Activated CD8-positive, alpha-beta T cell treated with anti-CD3 and anti-CD28 coated beads, Interleukin-2, amount 10 ng/mL, durations not matched to agents 7 days and 5 days (primary cell): ENCODE data around the gene TBX2. TPM values are rescaled to one million over a fixed set of nuclear protein-coding genes. Genes with fewer than 3 reads are reported as not detected.
A peak's percentile ranks its signal among the peaks of the same experiment; 100 is the strongest.

Source experiments
- ATAC-seq: fragments of 150-1000 bp; cut with Tn5 transposase; one replicate; pipeline ENCODE4 v1.10.0; 2021; ENCODE audit warnings: moderate library complexity
- CTCF ChIA-PET: fragments of 350-600 bp; sonication (Branson Sonifier 250); formaldehyde crosslinking; loops from one replicate; lab custom pipeline; 2021; ENCODE audit warnings: antibody characterized with exemption; lab: Charles Lee
- POLR2A ChIA-PET: fragments of 350-600 bp; sonication (Branson Sonifier 250); formaldehyde crosslinking; loops from one replicate; lab custom pipeline; 2021; ENCODE audit warnings: antibody characterized with exemption; lab: Charles Lee
- DNase-seq: peaks from one replicate; pipeline ENCODE4 v3.0.0-alpha.2; 2020
- H3K27ac Mint-ChIP-seq: one replicate; pipeline ENCODE4 v1.8.0; 2021; ENCODE audit warnings: mild to moderate bottlenecking, mixed read lengths
- H3K27me3 Mint-ChIP-seq: one replicate; pipeline ENCODE4 v1.8.0; 2021; ENCODE audit warnings: low read depth, mixed read lengths
- H3K36me3 Mint-ChIP-seq: one replicate; pipeline ENCODE4 v1.8.0; 2021; ENCODE audit warnings: low read depth, mixed read lengths
- H3K4me1 Mint-ChIP-seq: one replicate; pipeline ENCODE4 v1.8.0; 2021; ENCODE audit warnings: low read depth, mixed read lengths
- H3K4me3 Mint-ChIP-seq: one replicate; pipeline ENCODE4 v1.8.0; 2021; ENCODE audit warnings: mild to moderate bottlenecking, mixed read lengths
- H3K9me3 Mint-ChIP-seq: one replicate; pipeline ENCODE4 v1.8.0; 2022; ENCODE audit warnings: mixed read lengths; ENCODE audit not compliant: insufficient read depth
- total RNA-seq, 2 experiments: library from RNA; stranded (reverse); gene quantifications; one replicate each; pipeline ENCODE4 v1.2.3, GENCODE V29; 2021

The TBX2 gene
- total RNA-seq, 2 experiments from 2014 or later = not detected

- peaks cover 15% of the 10 kb centered on the region for H3K4me1 Mint-ChIP-seq
- ChIA-PET POLR2A (no interaction called here), CTCF (interaction anchor here (1.9 to 3.6 kb wide), 4 partner anchors 36 to 696 kb away, joined by 6 to 18 read pairs (median 10); no protein-coding TSS in a partner anchor)
- no peak for DNase-seq
- H3K27me3 Mint-ChIP-seq = peaks cover 35% of the 10 kb centered on the region
- H3K36me3 Mint-ChIP-seq = no peaks in the 10 kb centered on the region
- no peak overlapping the region for H3K27ac Mint-ChIP-seq
- no peaks in the 10 kb centered on the region for H3K9me3 Mint-ChIP-seq
- H3K4me3 Mint-ChIP-seq = no peak overlapping the region
- no peak for ATAC-seq
Observed at GRCh38 chr17:61413661-61414126, 14.1 kb downstream of the TBX2 start.

GRCh38 chr17:61414141-61414935 is 14.7 kb downstream of the TBX2 start:
- no peak for ATAC-seq
- no peak for DNase-seq
- H3K9me3 Mint-ChIP-seq = no peaks in the 10 kb centered on the region
- ChIA-PET CTCF (interaction anchor here (2.5 kb wide), 1 partner anchor 169 kb away, joined by 18 read pairs; no protein-coding TSS in a partner anchor), POLR2A (no interaction called here)
- no peak overlapping the region for H3K27ac Mint-ChIP-seq
- no peak overlapping the region for H3K4me3 Mint-ChIP-seq
- peaks cover 35% of the 10 kb centered on the region for H3K27me3 Mint-ChIP-seq
- H3K4me1 Mint-ChIP-seq = peaks cover 13% of the 10 kb centered on the region
- H3K36me3 Mint-ChIP-seq = no peaks in the 10 kb centered on the region

GRCh38 chr17:61414936-61415251 is 15.3 kb downstream of the TBX2 start:
- CTCF ChIA-PET = no interaction called here
- DNase-seq = no peak
- ATAC-seq = no peak
- peaks cover 11% of the 10 kb centered on the region for H3K4me1 Mint-ChIP-seq
- H3K27ac Mint-ChIP-seq = no peak overlapping the region
- no peaks in the 10 kb centered on the region for H3K36me3 Mint-ChIP-seq
- POLR2A ChIA-PET = no interaction called here
- no peak overlapping the region for H3K4me3 Mint-ChIP-seq
- peaks cover 34% of the 10 kb centered on the region for H3K27me3 Mint-ChIP-seq
- no peaks in the 10 kb centered on the region for H3K9me3 Mint-ChIP-seq

- POLR2A ChIA-PET = no interaction called here
- H3K27me3 Mint-ChIP-seq = peaks cover 30% of the 10 kb centered on the region
Observed at GRCh38 chr17:61415374-61416210, 15.9 kb downstream of the TBX2 start.

GRCh38 chr17:61416211-61416539 is 16.5 kb downstream of the TBX2 start:
- Mint-ChIP-seq H3K27me3 (peaks cover 33% of the 10 kb centered on the region), H3K9me3 (no peaks in the 10 kb centered on the region), H3K4me1 (peaks cover 2% of the 10 kb centered on the region), H3K27ac (no peak overlapping the region), H3K36me3 (no peaks in the 10 kb centered on the region), H3K4me3 (no peak overlapping the region)
- ChIA-PET POLR2A (no interaction called here), CTCF (interaction anchor here (0.7 to 1.3 kb wide), 3 partner anchors 134 to 693 kb away, joined by 3 to 4 read pairs (median 4); no protein-coding TSS in a partner anchor)
- ATAC-seq (no peak), DNase-seq (no peak)

More at GRCh38 chr17:61415374-61416210, 15.9 kb downstream of the TBX2 start:
- peaks cover 4% of the 10 kb centered on the region for H3K4me1 Mint-ChIP-seq
- H3K9me3 Mint-ChIP-seq = no peaks in the 10 kb centered on the region
- DNase-seq (no peak), ATAC-seq (no peak)
- H3K36me3 Mint-ChIP-seq = no peaks in the 10 kb centered on the region
- H3K27ac Mint-ChIP-seq = peak overlapping the region; percentile 49
- CTCF ChIA-PET = interaction anchor here (0.6 to 1.3 kb wide), 4 partner anchors 135 to 694 kb away, joined by 3 to 4 read pairs (median 4); no protein-coding TSS in a partner anchor
- H3K4me3 Mint-ChIP-seq = no peak overlapping the region

- Mint-ChIP-seq H3K36me3 (no peaks in the 10 kb centered on the region), H3K9me3 (no peaks in the 10 kb centered on the region), H3K4me1 (no peaks in the 10 kb centered on the region), H3K4me3 (no peak overlapping the region), H3K27ac (no peak overlapping the region), H3K27me3 (peaks cover 35% of the 10 kb centered on the region)
- CTCF ChIA-PET = interaction anchor here (0.7 to 2.7 kb wide), 5 partner anchors 11 to 693 kb away, joined by 3 to 6 read pairs (median 4); no protein-coding TSS in a partner anchor
- POLR2A ChIA-PET = no interaction called here
- ATAC-seq = peak; percentile 50
- DNase-seq = peak; percentile 70
Observed at GRCh38 chr17:61416540-61417363, 17.1 kb downstream of the TBX2 start.

DNA sequence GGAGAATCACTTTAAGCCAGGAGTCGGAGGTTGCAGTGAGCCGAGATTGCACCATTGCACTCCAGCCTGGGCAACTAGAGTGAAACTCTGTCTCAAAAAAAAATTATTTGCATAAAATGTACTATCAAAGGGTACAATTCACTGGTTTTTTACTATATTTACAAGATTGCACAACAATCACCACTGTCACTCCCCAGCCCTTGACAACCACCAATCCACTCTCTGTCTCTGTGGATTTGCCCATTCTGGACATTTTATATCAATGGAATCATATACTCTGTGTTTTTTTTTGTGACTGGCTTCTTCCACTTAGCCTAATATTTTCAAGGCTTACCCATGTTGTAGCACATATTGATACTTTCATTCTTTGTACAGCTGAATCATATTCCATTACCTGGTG is 18.8 kb downstream of the TBX2 start:
- H3K27me3 Mint-ChIP-seq = peaks cover 40% of the 10 kb centered on the region

DNA sequence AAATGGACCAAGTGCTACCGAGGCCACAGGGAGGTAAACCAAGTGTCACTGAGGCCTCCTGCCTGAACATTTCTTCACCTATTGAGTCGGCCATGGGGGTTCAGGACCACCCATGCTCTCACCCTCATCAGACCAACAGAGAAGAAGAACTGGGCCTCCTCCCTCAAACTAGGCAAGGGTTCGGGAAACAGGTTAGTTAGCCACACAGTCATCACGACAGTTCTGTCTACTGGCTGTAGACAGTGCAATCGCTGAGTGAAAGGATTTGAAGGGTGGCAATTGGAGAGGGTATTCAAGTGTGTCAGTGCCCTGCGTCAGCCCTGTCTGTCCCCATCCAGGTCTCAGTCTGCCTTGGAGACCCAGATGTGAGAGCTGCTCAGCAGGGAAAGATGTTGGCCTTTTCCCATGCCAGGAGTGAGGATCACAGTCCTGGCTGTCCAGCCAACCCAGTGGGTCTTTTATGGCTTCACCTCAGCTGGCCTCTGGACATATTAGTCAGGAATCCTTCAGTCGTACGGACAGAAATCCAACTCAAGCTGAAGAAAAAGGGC is 19.9 kb downstream of the TBX2 start:
- no peak overlapping the region for H3K27ac Mint-ChIP-seq
- H3K27me3 Mint-ChIP-seq = peaks cover 34% of the 10 kb centered on the region
- ChIA-PET POLR2A (no interaction called here), CTCF (interaction anchor here (1.0 to 2.7 kb wide), 2 partner anchors 30 to 131 kb away, joined by 3 to 6 read pairs; no protein-coding TSS in a partner anchor)
- H3K4me3 Mint-ChIP-seq = no peak overlapping the region
- no peaks in the 10 kb centered on the region for H3K36me3 Mint-ChIP-seq
- H3K4me1 Mint-ChIP-seq = no peaks in the 10 kb centered on the region
- no peak for DNase-seq
- no peak for ATAC-seq
- H3K9me3 Mint-ChIP-seq = no peaks in the 10 kb centered on the region

More for the DNA sequence above, 18.8 kb downstream of the TBX2 start:
- Mint-ChIP-seq H3K36me3 (no peaks in the 10 kb centered on the region), H3K27ac (no peak overlapping the region), H3K9me3 (no peaks in the 10 kb centered on the region), H3K4me1 (no peaks in the 10 kb centered on the region), H3K4me3 (no peak overlapping the region)
- POLR2A ChIA-PET = no interaction called here
- no peak for ATAC-seq
- CTCF ChIA-PET = interaction anchor here (2.7 kb wide), 1 partner anchor 31 kb away, joined by 6 read pairs; no protein-coding TSS in a partner anchor
- no peak for DNase-seq

- Mint-ChIP-seq H3K9me3 (no peaks in the 10 kb centered on the region), H3K4me3 (no peak overlapping the region), H3K27me3 (peaks cover 32% of the 10 kb centered on the region), H3K4me1 (no peaks in the 10 kb centered on the region), H3K27ac (no peak overlapping the region), H3K36me3 (no peaks in the 10 kb centered on the region)
- DNase-seq (no peak), ATAC-seq (no peak)
- ChIA-PET POLR2A (no interaction called here), CTCF (interaction anchor here (0.8 to 1.0 kb wide), 2 partner anchors 8 to 131 kb away, joined by 3 read pairs; no protein-coding TSS in a partner anchor)
Observed at GRCh38 chr17:61420052-61420451, 20.4 kb downstream of the TBX2 start.

DNA sequence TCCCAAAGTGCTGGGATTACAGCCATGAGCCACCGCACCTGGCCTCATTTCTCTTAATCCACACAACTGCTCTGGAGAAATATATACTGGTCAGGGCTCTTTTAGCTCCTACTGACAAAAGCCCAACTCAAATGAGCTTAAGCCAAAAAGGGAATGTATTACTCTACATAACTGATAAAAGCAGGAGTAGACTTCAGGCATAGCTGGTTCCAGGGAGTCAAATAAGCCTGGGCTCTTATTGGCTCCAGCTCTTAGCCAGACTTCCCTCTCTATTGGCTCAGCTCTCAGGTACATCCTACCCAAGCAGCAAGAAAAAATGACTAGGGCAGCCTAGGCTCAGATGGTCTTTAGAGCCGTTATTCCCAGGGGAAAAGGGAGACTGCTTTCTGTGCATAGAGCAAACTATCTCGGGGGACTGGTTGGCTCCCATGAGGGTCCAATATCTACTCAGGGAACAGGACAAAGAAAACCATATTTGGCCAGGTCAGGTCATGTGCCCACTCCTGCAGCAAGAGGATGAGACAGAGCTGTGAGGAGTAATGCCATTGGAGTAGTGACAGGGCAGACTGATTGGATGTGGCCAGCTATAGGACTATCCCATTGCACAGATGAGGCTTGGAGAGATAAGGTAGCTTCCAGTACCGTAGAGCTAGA is 21.2 kb downstream of the TBX2 start:
- H3K27me3 Mint-ChIP-seq = peaks cover 35% of the 10 kb centered on the region
- no peak overlapping the region for H3K4me3 Mint-ChIP-seq
- no peaks in the 10 kb centered on the region for H3K4me1 Mint-ChIP-seq
- no peak overlapping the region for H3K27ac Mint-ChIP-seq
- no peaks in the 10 kb centered on the region for H3K9me3 Mint-ChIP-seq
- no peaks in the 10 kb centered on the region for H3K36me3 Mint-ChIP-seq
- DNase-seq = no peak
- ChIA-PET POLR2A (no interaction called here), CTCF (interaction anchor here (0.8 kb wide), 1 partner anchor 9 kb away, joined by 3 read pairs; no protein-coding TSS in a partner anchor)
- ATAC-seq = no peak
